ENCODE data around the gene ANKRD29.

Gene ANKRD29

GRCh38 chr18:23575309-23575651 is 87.4 kb downstream of the ANKRD29 start:
- Histone ChIP-seq H3K9me3 (ENCODE audit: insufficient read depth, low read depth, low read length) (no peaks in the 10 kb centered on the region), H3K9ac (ENCODE audit: low read length) (no peak overlapping the region), H2BK120ac (ENCODE audit: insufficient read depth, low read length, poor library complexity) (no peak overlapping the region), H3K4me1 (ENCODE audit: control insufficient read depth in 1 of 2, insufficient read depth in 2 of 2, low read length in 2 of 2) (peaks cover 12 to 16% of the 10 kb centered on the region in 2 experiments), H3K36me3 (ENCODE audit: control insufficient read depth in 1 of 2, insufficient read depth in 2 of 2, low read length in 2 of 2) (peaks cover 9 to 10% of the 10 kb centered on the region in 2 experiments), H4K91ac (ENCODE audit: low read depth, low read length) (peak overlapping the region; percentile 55), H3K4me3 (ENCODE audit: low read depth, low read length) (no peak overlapping the region), H2AFZ (ENCODE audit: insufficient read depth, low read length, poor library complexity) (no peak overlapping the region), H3K27ac (ENCODE audit: low read depth, low read length) (peak overlapping the region; percentile 73), H4K8ac (ENCODE audit: low read depth, low read length) (peak overlapping the region; percentile 29), H3K18ac (ENCODE audit: low read length) (peak overlapping the region; percentile 29), H3K4me2 (ENCODE audit: low read length) (peak overlapping the region; percentile 2), H2AK5ac (ENCODE audit: low read length) (no peak overlapping the region), H2BK5ac (ENCODE audit: low read depth, low read length, poor library complexity) (peak overlapping the region; percentile 61), H3K27me3 (ENCODE audit: insufficient read depth, low read length) (no peaks in the 10 kb centered on the region), H2BK12ac (ENCODE audit: low read length) (peak overlapping the region; percentile 91), H3K14ac (ENCODE audit: low read length) (no peak overlapping the region), H4K12ac (ENCODE audit: low read depth, low read length) (no peak overlapping the region), H3K79me1 (ENCODE audit: low read length) (peaks cover 6% of the 10 kb centered on the region), H3K4ac (ENCODE audit: low read depth, low read length) (no peak overlapping the region), H3K79me2 (ENCODE audit: control insufficient read depth, insufficient read depth, low read length, poor library complexity) (peaks cover 2% of the 10 kb centered on the region), H3K23ac (ENCODE audit: low read length) (no peak overlapping the region)
- DNase-seq = peak; percentile 15 to 57
- WGBS (ENCODE audit: extremely low coverage, insufficient coverage, insufficient read length) = no CpG with 5 or more reads among the region's 7 CpGs

GRCh38 chr18:23574611-23575308 is 88.0 kb downstream of the ANKRD29 start:
- Histone ChIP-seq H3K4me2 (ENCODE audit: low read length) (peak overlapping the region; percentile 2), H3K36me3 (ENCODE audit: control insufficient read depth in 1 of 2, insufficient read depth in 2 of 2, low read length in 2 of 2) (peaks cover 9 to 10% of the 10 kb centered on the region in 2 experiments), H4K91ac (ENCODE audit: low read depth, low read length) (peak overlapping the region; percentile 55), H2AK5ac (ENCODE audit: low read length) (no peak overlapping the region), H3K79me1 (ENCODE audit: low read length) (peaks cover 6% of the 10 kb centered on the region), H3K4me1 (ENCODE audit: control insufficient read depth in 1 of 2, insufficient read depth in 2 of 2, low read length in 2 of 2) (peaks cover 12 to 16% of the 10 kb centered on the region in 2 experiments), H3K14ac (ENCODE audit: low read length) (no peak overlapping the region), H3K18ac (ENCODE audit: low read length) (no peak overlapping the region), H2BK12ac (ENCODE audit: low read length) (peak overlapping the region; percentile 91), H4K12ac (ENCODE audit: low read depth, low read length) (no peak overlapping the region), H2BK120ac (ENCODE audit: insufficient read depth, low read length, poor library complexity) (no peak overlapping the region), H3K23ac (ENCODE audit: low read length) (no peak overlapping the region), H3K9me3 (ENCODE audit: insufficient read depth, low read depth, low read length) (no peaks in the 10 kb centered on the region), H2BK5ac (ENCODE audit: low read depth, low read length, poor library complexity) (peak overlapping the region; percentile 61), H3K27me3 (ENCODE audit: insufficient read depth, low read length) (no peaks in the 10 kb centered on the region), H2AFZ (ENCODE audit: insufficient read depth, low read length, poor library complexity) (no peak overlapping the region), H4K8ac (ENCODE audit: low read depth, low read length) (peak overlapping the region; percentile 29), H3K4me3 (ENCODE audit: low read depth, low read length) (no peak overlapping the region), H3K79me2 (ENCODE audit: control insufficient read depth, insufficient read depth, low read length, poor library complexity) (peaks cover 2% of the 10 kb centered on the region), H3K4ac (ENCODE audit: low read depth, low read length) (no peak overlapping the region), H3K27ac (ENCODE audit: low read depth, low read length) (peak overlapping the region; percentile 73), H3K9ac (ENCODE audit: low read length) (no peak overlapping the region)
- no peak for DNase-seq
- WGBS (ENCODE audit: extremely low coverage, insufficient coverage, insufficient read length) = no CpG with 5 or more reads among the region's 5 CpGs

- Histone ChIP-seq H2BK12ac (ENCODE audit: low read length) (no peak overlapping the region), H3K79me2 (ENCODE audit: control insufficient read depth, insufficient read depth, low read length, poor library complexity) (peaks cover 1% of the 10 kb centered on the region), H4K91ac (ENCODE audit: low read depth, low read length) (no peak overlapping the region), H3K27me3 (ENCODE audit: insufficient read depth, low read length) (no peaks in the 10 kb centered on the region), H4K12ac (ENCODE audit: low read depth, low read length) (no peak overlapping the region), H3K18ac (ENCODE audit: low read length) (no peak overlapping the region), H3K4me1 (ENCODE audit: control insufficient read depth in 1 of 2, insufficient read depth in 2 of 2, low read length in 2 of 2) (peaks cover 12 to 16% of the 10 kb centered on the region in 2 experiments), H3K23ac (ENCODE audit: low read length) (no peak overlapping the region), H3K4ac (ENCODE audit: low read depth, low read length) (peak overlapping the region; percentile 21), H3K79me1 (ENCODE audit: low read length) (peaks cover 6% of the 10 kb centered on the region), H2BK5ac (ENCODE audit: low read depth, low read length, poor library complexity) (no peak overlapping the region), H2BK120ac (ENCODE audit: insufficient read depth, low read length, poor library complexity) (no peak overlapping the region), H3K36me3 (ENCODE audit: control insufficient read depth in 1 of 2, insufficient read depth in 2 of 2, low read length in 2 of 2) (peaks cover 9 to 12% of the 10 kb centered on the region in 2 experiments), H3K27ac (ENCODE audit: low read depth, low read length) (peak overlapping the region; percentile 42), H4K8ac (ENCODE audit: low read depth, low read length) (no peak overlapping the region), H3K14ac (ENCODE audit: low read length) (no peak overlapping the region), H3K4me2 (ENCODE audit: low read length) (peak overlapping the region; percentile 2), H3K4me3 (ENCODE audit: low read depth, low read length) (no peak overlapping the region), H2AK5ac (ENCODE audit: low read length) (no peak overlapping the region), H3K9ac (ENCODE audit: low read length) (no peak overlapping the region), H3K9me3 (ENCODE audit: insufficient read depth, low read depth, low read length) (no peaks in the 10 kb centered on the region), H2AFZ (ENCODE audit: insufficient read depth, low read length, poor library complexity) (no peak overlapping the region)
- peak; percentile 58 to 73 for DNase-seq
- no CpG with 5 or more reads among the region's 6 CpGs for WGBS (ENCODE audit: extremely low coverage, insufficient coverage, insufficient read length)
Observed at GRCh38 chr18:23573626-23574431, 88.9 kb downstream of the ANKRD29 start.

- no CpG with 5 or more reads among the region's 4 CpGs for WGBS (ENCODE audit: extremely low coverage, insufficient coverage, insufficient read length)
- Histone ChIP-seq H3K27me3 (ENCODE audit: insufficient read depth, low read length) (no peaks in the 10 kb centered on the region), H3K9me3 (ENCODE audit: insufficient read depth, low read depth, low read length) (no peaks in the 10 kb centered on the region), H3K27ac (ENCODE audit: low read depth, low read length) (no peak overlapping the region), H3K36me3 (ENCODE audit: control insufficient read depth in 1 of 2, insufficient read depth in 2 of 2, low read length in 2 of 2) (peaks cover 9 to 12% of the 10 kb centered on the region in 2 experiments), H3K14ac (ENCODE audit: low read length) (no peak overlapping the region), H4K12ac (ENCODE audit: low read depth, low read length) (no peak overlapping the region), H3K23ac (ENCODE audit: low read length) (no peak overlapping the region), H2BK12ac (ENCODE audit: low read length) (no peak overlapping the region), H4K91ac (ENCODE audit: low read depth, low read length) (no peak overlapping the region), H2BK120ac (ENCODE audit: insufficient read depth, low read length, poor library complexity) (no peak overlapping the region), H2AK5ac (ENCODE audit: low read length) (no peak overlapping the region), H3K9ac (ENCODE audit: low read length) (no peak overlapping the region), H3K4me3 (ENCODE audit: low read depth, low read length) (no peak overlapping the region), H3K79me2 (ENCODE audit: control insufficient read depth, insufficient read depth, low read length, poor library complexity) (no peaks in the 10 kb centered on the region), H3K4me1 (ENCODE audit: control insufficient read depth in 1 of 2, insufficient read depth in 2 of 2, low read length in 2 of 2) (peaks cover 12 to 16% of the 10 kb centered on the region in 2 experiments), H3K18ac (ENCODE audit: low read length) (no peak overlapping the region), H4K8ac (ENCODE audit: low read depth, low read length) (no peak overlapping the region), H3K4me2 (ENCODE audit: low read length) (no peak overlapping the region), H3K79me1 (ENCODE audit: low read length) (peaks cover 6% of the 10 kb centered on the region), H2AFZ (ENCODE audit: insufficient read depth, low read length, poor library complexity) (no peak overlapping the region), H3K4ac (ENCODE audit: low read depth, low read length) (peak overlapping the region; percentile 1), H2BK5ac (ENCODE audit: low read depth, low read length, poor library complexity) (no peak overlapping the region)
- no peak for DNase-seq
Observed at GRCh38 chr18:23573020-23573419, 89.7 kb downstream of the ANKRD29 start.
